GM21360 (cell line): ENCODE results near the gene LHFPL2.
A peak's percentile ranks its signal among the peaks of the same experiment; 100 is the strongest.

Experiments
- ATAC-seq: cut with Tn5 transposase; IDR thresholded peaks from one replicate; pipeline ENCODE4 v1.9.1; 2021; ENCODE audit warnings: mild to moderate bottlenecking, moderate library complexity; ENCODE audit not compliant: unreplicated experiment

LHFPL2 gene

DNA sequence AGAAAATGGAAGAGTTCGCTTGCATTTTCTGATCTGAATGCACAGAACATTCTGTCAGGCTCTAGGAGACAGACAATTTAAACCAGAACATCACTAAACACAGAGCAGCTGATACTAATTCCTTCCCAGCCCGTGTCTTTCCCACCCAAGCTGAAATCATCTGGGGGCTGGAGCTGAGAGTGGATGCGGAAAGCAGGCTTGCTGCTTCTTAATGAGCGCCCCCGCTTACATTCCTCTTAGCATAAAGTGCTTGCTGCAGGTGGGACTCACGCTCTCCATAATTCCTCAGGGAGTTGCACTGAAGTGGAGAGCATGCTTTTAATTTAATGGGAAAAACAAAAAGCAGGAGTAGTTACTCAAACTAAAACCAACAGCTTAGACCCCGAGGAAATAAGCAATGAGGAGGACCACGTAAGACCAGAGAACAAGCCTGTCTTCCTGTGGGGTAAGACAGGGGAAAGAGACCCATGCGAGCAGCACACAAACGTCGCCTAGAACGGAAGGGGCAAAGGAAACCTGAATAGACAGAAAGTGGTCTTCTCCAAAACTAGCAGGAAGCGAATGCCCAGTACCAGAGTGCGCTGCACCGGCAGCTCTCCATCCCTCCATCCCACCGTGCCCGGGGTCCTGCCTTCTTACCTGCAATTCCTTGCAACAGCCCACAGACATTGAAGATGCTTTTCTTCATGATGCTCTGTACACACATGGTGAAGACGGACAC, 139.3 kb downstream of the LHFPL2 start:
- ATAC-seq, result no peak

- ATAC-seq, result no peak
These were observed 140.3 kb downstream of the LHFPL2 start for GRCh38 chr5:78508186-78508765.

GRCh38 chr5:78507531-78507930, 141.0 kb downstream of the LHFPL2 start:
- no peak for ATAC-seq

- ATAC-seq, result no peak
These were observed 142.1 kb downstream of the LHFPL2 start for GRCh38 chr5:78506261-78507024.

GRCh38 chr5:78505860-78506259, 142.7 kb downstream of the LHFPL2 start:
- no peak for ATAC-seq

- ATAC-seq, result no peak
These were observed 143.6 kb downstream of the LHFPL2 start for GRCh38 chr5:78504704-78505677.

DNA sequence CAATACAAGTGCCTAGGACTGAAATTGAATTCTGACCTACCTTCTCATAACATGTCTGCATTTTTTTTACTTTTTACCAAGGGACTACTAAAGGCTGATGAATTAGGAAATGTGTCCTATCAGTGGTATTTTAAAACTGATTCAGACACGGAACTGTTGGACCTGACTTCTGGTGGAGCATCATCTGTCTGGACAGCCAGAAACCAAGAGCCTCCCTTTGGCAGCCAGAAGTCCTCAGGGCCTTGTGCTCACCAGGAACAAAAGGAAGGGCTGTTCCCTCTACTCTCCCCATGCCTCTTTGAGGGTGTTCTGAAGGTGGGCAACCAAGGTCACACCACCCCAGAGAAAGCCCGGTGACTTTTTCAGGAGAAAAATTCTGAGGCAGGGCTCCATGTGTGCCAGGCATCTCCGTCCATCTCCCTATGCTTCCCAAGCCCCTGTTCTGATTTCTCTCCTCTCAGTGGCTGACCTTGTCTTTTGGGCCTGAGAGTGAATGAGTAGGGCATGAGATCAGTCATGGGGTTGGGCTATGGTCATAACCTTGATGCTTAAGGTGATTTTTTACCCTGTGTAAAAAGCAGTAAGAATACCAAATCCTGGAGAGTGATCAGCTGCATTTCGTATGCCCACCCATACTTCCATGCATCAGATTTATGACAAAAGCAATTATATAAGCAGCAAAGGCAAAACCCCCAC, 144.5 kb downstream of the LHFPL2 start:
- ATAC-seq, result no peak

GRCh38 chr5:78501411-78502352, 146.9 kb downstream of the LHFPL2 start:
- no peak for ATAC-seq

- ATAC-seq, result no peak
These were observed 147.7 kb downstream of the LHFPL2 start for GRCh38 chr5:78500871-78501270.

- ATAC-seq, result no peak
These were observed 148.5 kb downstream of the LHFPL2 start for GRCh38 chr5:78500028-78500427.

GRCh38 chr5:78499485-78499884, 149.1 kb downstream of the LHFPL2 start:
- ATAC-seq, result no peak

- ATAC-seq, result peak; percentile 55
These were observed 150.7 kb downstream of the LHFPL2 start for GRCh38 chr5:78497573-78498533.

- ATAC-seq, result no peak
These were observed 152.2 kb downstream of the LHFPL2 start for GRCh38 chr5:78496373-78496772.

GRCh38 chr5:78495800-78496199, 152.8 kb downstream of the LHFPL2 start:
- no peak for ATAC-seq

DNA sequence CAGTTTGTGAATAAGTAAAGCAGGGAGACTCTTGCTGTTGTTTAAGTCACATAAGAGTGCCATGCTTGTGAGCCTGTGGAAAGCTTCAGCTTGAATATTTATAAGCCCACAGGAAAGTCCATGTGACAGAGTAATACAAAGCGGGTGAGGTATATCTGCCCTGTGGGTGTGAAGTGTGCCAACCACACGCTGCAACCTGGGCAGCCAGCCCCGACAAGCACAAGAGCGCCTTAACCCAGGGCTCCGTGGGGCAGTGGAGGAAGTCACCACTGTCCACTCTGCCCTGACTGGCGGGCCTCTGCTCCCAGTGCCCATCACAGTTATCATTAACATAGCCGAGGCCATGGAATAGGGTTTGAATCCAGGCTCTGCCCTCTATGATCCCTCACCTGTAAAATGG, 155.9 kb downstream of the LHFPL2 start:
- no peak for ATAC-seq

- ATAC-seq, result no peak
These were observed 156.3 kb downstream of the LHFPL2 start for GRCh38 chr5:78492224-78492623.

GRCh38 chr5:78490709-78491485, 157.7 kb downstream of the LHFPL2 start:
- ATAC-seq, result no peak
